SU-DHL-6 (cell line): ENCODE measurements around the gene CR1.
"Not testable (repeated sequence)": the region's sequence is repeated elsewhere in the genome, so short reads cannot be mapped to it uniquely, and the experiment has no call there.

Experiments used
- H2AFZ ChIP-seq: fragments of 200-600 bp; sonication (generic); 2 replicates; pipeline ENCODE4 v1.6.1; 2014; ENCODE audit warnings: low read depth, mild to moderate bottlenecking, moderate library complexity, mixed read lengths, antibody characterized with exemption, low read length; ENCODE audit not compliant: severe bottlenecking
- H3F3A ChIP-seq: fragments of 200-600 bp; shearing (Covaris generic); 2 replicates; pipeline ENCODE4 v1.6.0; 2016; ENCODE audit warnings: antibody characterized with exemption, mild to moderate bottlenecking; ENCODE audit not compliant: insufficient read depth
- H3K27ac ChIP-seq: fragments of 200-600 bp; sonication (generic); 2 replicates; pipeline ENCODE4 v1.5.1; 2016; ENCODE audit warnings: low read depth, mild to moderate bottlenecking, low read length, moderate library complexity, mixed read lengths
- H3K27me3 ChIP-seq: fragments of 200-600 bp; sonication (generic), shearing (Covaris generic); 2 replicates; pipeline ENCODE4 v1.6.0; 2014; ENCODE audit warnings: mild to moderate bottlenecking, low read length
- H3K36me3 ChIP-seq: fragments of 200-600 bp; sonication (generic); 2 replicates; pipeline ENCODE4 v1.6.1; 2014; ENCODE audit warnings: mild to moderate bottlenecking, low read length, mixed read lengths
- H3K4me2 ChIP-seq: fragments of 300-600, 200-600 bp; shearing (Covaris generic), sonication (generic); 2 replicates; pipeline ENCODE4 v1.6.0; 2014; ENCODE audit warnings: low read length, low read depth, mild to moderate bottlenecking; ENCODE audit not compliant: poor library complexity, severe bottlenecking
- H3K4me3 ChIP-seq: fragments of 200-600 bp; sonication (generic); 2 replicates; pipeline ENCODE4 v1.5.1; 2014; ENCODE audit warnings: antibody characterized with exemption, low read length, mild to moderate bottlenecking, mixed read lengths; ENCODE audit not compliant: insufficient read depth, poor library complexity, severe bottlenecking
- H3K79me2 ChIP-seq: fragments of 200-600 bp; sonication (generic); 2 replicates; pipeline ENCODE4 v1.6.1; 2014; ENCODE audit warnings: mild to moderate bottlenecking, low read length, moderate library complexity; ENCODE audit not compliant: insufficient read depth
- H3K9ac ChIP-seq: fragments of 200-600 bp; sonication (generic); 2 replicates; pipeline ENCODE4 v1.7.0; 2014; ENCODE audit warnings: mild to moderate bottlenecking, low read length
- H3K9me2 ChIP-seq: fragments of 200-600 bp; sonication (generic); replicated peaks from 2 replicates; pipeline ENCODE4 v1.6.1; 2014; ENCODE audit warnings: low read length; ENCODE audit not compliant: insufficient read depth
- H3K9me3 ChIP-seq: fragments of 200-600 bp; sonication (generic); 2 replicates; pipeline ENCODE4 v1.6.1; 2014; ENCODE audit warnings: low read length, mixed read lengths; ENCODE audit not compliant: insufficient read depth
- H4K20me1 ChIP-seq: fragments of 200-600 bp; sonication (generic); 2 replicates; pipeline ENCODE4 v1.6.1; 2014; ENCODE audit warnings: low read depth, mild to moderate bottlenecking, antibody characterized with exemption, low read length, moderate library complexity, mixed read lengths
- EZH2phosphoT487 ChIP-seq: fragments of 200-600 bp; sonication (generic), shearing (Covaris generic); conservative IDR thresholded peaks from 2 replicates; pipeline ENCODE4 v1.6.1; 2018; ENCODE audit warnings: mild to moderate bottlenecking, antibody characterized with exemption, low read length, moderate library complexity, mixed read lengths
- TF ChIP-seq, protein P1 (sequence below): fragments of 200-600 bp; sonication (generic); IDR thresholded peaks from one replicate; pipeline ENCODE4 v1.5.1; 2017; ENCODE audit warnings: antibody characterized with exemption, mild to moderate bottlenecking, low read length, moderate library complexity; ENCODE audit not compliant: insufficient read depth, poor library complexity, severe bottlenecking

The CR1 gene

DNA sequence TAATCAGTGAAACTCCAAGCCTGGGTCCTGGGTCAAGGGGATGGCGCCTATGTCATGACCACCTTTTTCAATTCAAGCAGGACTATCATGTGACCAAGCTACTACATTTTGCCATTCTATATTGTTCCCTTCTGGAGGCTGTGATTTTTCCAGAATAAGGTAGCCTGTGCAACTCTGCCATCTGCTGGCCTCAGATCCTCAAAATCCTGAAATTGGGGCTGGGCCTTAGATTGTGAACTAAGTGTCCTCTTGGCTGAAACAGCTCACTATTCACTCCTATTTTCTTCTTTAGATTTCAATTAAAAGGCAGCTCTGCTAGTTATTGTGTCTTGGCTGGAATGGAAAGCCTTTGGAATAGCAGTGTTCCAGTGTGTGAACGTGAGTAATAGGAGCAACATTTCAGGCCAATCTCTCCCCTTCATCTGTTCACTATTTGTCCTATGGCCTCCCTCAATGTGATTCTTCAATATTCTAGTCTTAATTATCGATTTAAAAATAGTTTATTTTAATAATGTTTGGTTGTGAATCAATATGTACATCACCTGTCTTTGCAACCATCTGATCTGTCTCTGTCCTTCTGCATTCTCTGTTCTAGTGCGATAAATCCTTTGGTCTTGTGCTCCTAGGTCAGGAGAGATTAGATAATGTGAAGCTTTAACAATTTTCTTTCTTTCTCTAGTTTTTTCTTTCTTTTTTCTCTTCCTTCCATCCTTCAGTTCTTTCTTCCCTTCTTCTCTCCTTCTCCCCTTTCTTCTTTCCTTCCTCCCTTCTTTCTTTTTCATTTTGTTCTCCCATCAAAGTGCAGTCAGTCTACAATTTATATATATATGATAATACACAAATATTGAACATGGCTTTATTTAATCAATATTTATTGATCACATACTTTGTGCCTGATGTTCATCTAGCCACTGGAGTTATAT, 69.8 kb downstream of the CR1 start:
- H3K4me2 ChIP-seq = no peak overlapping the region

DNA sequence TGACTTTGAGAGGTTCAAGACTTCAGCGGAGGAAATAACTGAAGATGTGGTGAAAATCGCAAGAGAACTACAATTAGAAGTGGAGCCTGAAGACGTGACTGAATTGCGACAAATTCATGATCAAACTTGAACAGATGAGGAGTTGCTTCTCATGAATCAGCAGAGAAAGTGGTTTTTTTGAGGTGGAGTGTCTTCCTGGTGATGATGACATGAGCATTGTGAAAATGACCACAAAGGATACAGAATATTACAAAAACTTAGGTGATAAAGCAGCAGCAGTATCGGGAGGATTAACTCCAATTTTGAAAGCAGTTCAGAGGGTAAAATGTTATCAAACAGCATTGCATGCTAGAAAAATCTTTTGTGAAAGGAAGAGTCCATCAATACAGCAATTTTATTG, 76.0 kb downstream of the CR1 start:
- not testable (repeated sequence) for H3K27ac ChIP-seq, H4K20me1 ChIP-seq, H2AFZ ChIP-seq, H3F3A ChIP-seq, H3K27me3 ChIP-seq, H3K36me3 ChIP-seq, H3K79me2 ChIP-seq, H3K9me3 ChIP-seq, H3K4me2 ChIP-seq, H3K9me2 ChIP-seq, H3K9ac ChIP-seq, H3K4me3 ChIP-seq

More for the DNA sequence above, 69.8 kb downstream of the CR1 start:
- TF ChIP-seq, protein P1, sequence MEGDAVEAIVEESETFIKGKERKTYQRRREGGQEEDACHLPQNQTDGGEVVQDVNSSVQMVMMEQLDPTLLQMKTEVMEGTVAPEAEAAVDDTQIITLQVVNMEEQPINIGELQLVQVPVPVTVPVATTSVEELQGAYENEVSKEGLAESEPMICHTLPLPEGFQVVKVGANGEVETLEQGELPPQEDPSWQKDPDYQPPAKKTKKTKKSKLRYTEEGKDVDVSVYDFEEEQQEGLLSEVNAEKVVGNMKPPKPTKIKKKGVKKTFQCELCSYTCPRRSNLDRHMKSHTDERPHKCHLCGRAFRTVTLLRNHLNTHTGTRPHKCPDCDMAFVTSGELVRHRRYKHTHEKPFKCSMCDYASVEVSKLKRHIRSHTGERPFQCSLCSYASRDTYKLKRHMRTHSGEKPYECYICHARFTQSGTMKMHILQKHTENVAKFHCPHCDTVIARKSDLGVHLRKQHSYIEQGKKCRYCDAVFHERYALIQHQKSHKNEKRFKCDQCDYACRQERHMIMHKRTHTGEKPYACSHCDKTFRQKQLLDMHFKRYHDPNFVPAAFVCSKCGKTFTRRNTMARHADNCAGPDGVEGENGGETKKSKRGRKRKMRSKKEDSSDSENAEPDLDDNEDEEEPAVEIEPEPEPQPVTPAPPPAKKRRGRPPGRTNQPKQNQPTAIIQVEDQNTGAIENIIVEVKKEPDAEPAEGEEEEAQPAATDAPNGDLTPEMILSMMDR = no peak
- no peak for TF ChIP-seq EZH2phosphoT487
- Histone ChIP-seq H3K4me3 (no peak overlapping the region), H3F3A (no peaks in the 10 kb centered on the region), H3K36me3 (no peaks in the 10 kb centered on the region), H3K9me2 (no peaks in the 10 kb centered on the region), H3K9ac (no peak overlapping the region), H3K27me3 (no peaks in the 10 kb centered on the region), H4K20me1 (no peaks in the 10 kb centered on the region), H2AFZ (no peak overlapping the region), H3K79me2 (no peaks in the 10 kb centered on the region), H3K27ac (no peak overlapping the region), H3K9me3 (no peaks in the 10 kb centered on the region)

DNA sequence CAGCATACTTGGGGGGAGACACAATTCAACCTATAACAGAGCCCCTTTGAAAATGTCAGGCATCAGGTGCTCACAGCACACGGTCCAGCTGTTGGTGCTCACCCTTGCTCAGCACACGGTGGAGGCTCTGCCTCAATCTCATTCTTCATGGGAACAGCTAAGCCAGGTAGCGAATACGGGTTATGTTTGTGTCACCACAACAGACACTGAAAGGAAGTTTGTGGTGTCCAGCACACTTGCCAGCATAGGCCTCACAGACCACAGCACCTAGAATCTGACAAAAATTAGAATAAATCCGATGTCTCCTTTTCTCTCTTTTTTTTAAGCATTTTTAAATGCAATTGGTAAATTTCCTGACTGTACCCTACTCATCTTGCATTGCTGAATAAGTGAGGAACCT, 77.1 kb downstream of the CR1 start:
- H3K79me2 ChIP-seq, H3K9me2 ChIP-seq, H3K4me2 ChIP-seq, H3F3A ChIP-seq, H2AFZ ChIP-seq, H4K20me1 ChIP-seq, H3K27ac ChIP-seq, H3K9ac ChIP-seq, H3K27me3 ChIP-seq, H3K4me3 ChIP-seq, H3K36me3 ChIP-seq, H3K9me3 ChIP-seq: not testable (repeated sequence)

DNA sequence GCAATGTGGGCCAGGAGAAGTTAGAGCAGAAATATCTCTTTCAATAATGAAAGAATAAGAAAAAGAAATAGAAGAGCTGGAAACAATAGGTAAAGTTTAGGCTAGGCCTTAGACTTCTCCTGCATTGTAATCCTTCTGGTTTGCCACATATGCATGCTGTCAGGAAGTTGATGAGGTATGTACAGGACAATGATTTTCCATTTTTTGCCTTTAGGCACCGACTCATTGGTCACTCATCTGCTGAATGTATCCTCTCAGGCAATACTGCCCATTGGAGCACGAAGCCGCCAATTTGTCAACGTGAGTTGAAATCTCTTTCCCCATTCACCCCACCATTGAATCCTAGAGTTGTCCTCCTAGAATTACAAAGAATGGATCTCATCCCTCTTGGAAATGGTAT, 79.4 kb downstream of the CR1 start:
- H3F3A ChIP-seq, H3K9ac ChIP-seq, H3K9me3 ChIP-seq, H2AFZ ChIP-seq, H3K27me3 ChIP-seq, H3K4me3 ChIP-seq, H3K9me2 ChIP-seq, H3K4me2 ChIP-seq, H3K27ac ChIP-seq, H3K79me2 ChIP-seq, H3K36me3 ChIP-seq, H4K20me1 ChIP-seq: not testable (repeated sequence)
